Measurements from ENCODE around the gene GARIN5B. TPM values are rescaled to one million over a fixed set of nuclear protein-coding genes. Genes with fewer than 3 reads are reported as not detected.

Gene GARIN5B
- total and polyA plus RNA-seq, 2 of the 8 experiments (the other 6 are each of a cell fraction or from before 2014, with no cell fraction given) = 0.03 TPM; not detected in 1

GRCh38 chr19:55311797-55312196 is 51.3 kb downstream of the GARIN5B start:
- Histone ChIP-seq H3K23me2 (ENCODE audit: low read depth, low read length) (no peaks in the 10 kb centered on the region), H3K18ac (ENCODE audit: extremely low read depth, low read length) (no peak overlapping the region), H4K91ac (replicated peaks; ENCODE audit: insufficient read length, low read length) (no peak overlapping the region), H3K79me1 (ENCODE audit: low read depth, low read length) (no peaks in the 10 kb centered on the region), H2BK5ac (ENCODE audit: low read depth, low read length) (no peak overlapping the region), H3K27me3 (replicated peaks in 1 of 4; ENCODE audit: control insufficient read depth in 3 of 4, extremely low read depth in 1 of 4, insufficient read depth in 3 of 4, low read length in 3 of 4) (no peaks in the 10 kb centered on the region), H3K4me1 (replicated peaks in 1 of 4; ENCODE audit: control insufficient read depth in 3 of 4, insufficient read depth in 4 of 4, low read length in 3 of 4) (no peaks in the 10 kb centered on the region), H4K8ac (ENCODE audit: extremely low read depth, insufficient read depth, low read length) (no peak overlapping the region), H4K20me1 (replicated peaks in 1 of 2; ENCODE audit: control insufficient read depth in 1 of 2, insufficient read depth in 2 of 2, low read length in 2 of 2) (no peaks in the 10 kb centered on the region), H3K4me3 (ENCODE audit: extremely low read depth in 1 of 4, insufficient read depth in 2 of 4, low read depth in 3 of 4, low read length in 4 of 4) (no peak overlapping the region), H3K27ac (ENCODE audit: low read depth, low read length) (no peak overlapping the region), H3K23ac (ENCODE audit: insufficient read length) (no peak overlapping the region), H3K79me2 (ENCODE audit: control insufficient read depth in 1 of 2, insufficient read depth in 2 of 2, low read length in 2 of 2) (no peaks in the 10 kb centered on the region), H2AK5ac (ENCODE audit: low read depth, low read length) (no peak overlapping the region), H2AFZ (ENCODE audit: low read length) (no peak overlapping the region), H3K9me3 (ENCODE audit: insufficient read depth in 2 of 2, low read depth in 1 of 2, low read length in 1 of 2) (no peaks in the 10 kb centered on the region), H3K9ac (replicated peaks in 1 of 4; ENCODE audit: extremely low read depth in 1 of 4, low read depth in 3 of 4, low read length in 3 of 4) (no peak overlapping the region), H2BK120ac (replicated peaks; ENCODE audit: low read depth, low read length) (no peak overlapping the region), H4K5ac (ENCODE audit: insufficient read length, low read depth, low read length) (no peak overlapping the region), H2BK20ac (ENCODE audit: low read length) (no peak overlapping the region), H2BK12ac (ENCODE audit: low read depth, low read length) (no peak overlapping the region), H2BK15ac (ENCODE audit: low read length) (no peak overlapping the region), H3K56ac (replicated peaks; ENCODE audit: insufficient read length, low read depth, low read length) (no peak overlapping the region), H3K4ac (replicated peaks; ENCODE audit: insufficient read length, low read depth, low read length) (no peak overlapping the region), H3K36me3 (ENCODE audit: control insufficient read depth in 2 of 4, insufficient read depth in 4 of 4, low read length in 3 of 4) (peaks cover 9 to 22% (median 18%) of the 10 kb centered on the region in 4 experiments), H3K14ac (ENCODE audit: insufficient read length) (no peak overlapping the region), H3K4me2 (ENCODE audit: insufficient read depth in 1 of 2, low read depth in 2 of 2, low read length in 2 of 2) (no peak overlapping the region)
- POLR2A ChIA-PET (ENCODE audit: partially characterized antibody) = interaction anchor here (0.9 to 4.4 kb wide), 9 partner anchors 10 to 87 kb away, joined by 3 to 32 read pairs (median 5); partner anchors contain the start of genes RPL28 and TMEM238
- TF ChIP-seq POLR2AphosphoS5 (IDR thresholded peaks at IDR 0.05; ENCODE audit: low read depth, low read length) (0 out of 2 replicates have a peak, but pooled peaks have one; percentile 1), RBBP5 (IDR thresholded peaks at IDR 0.05; ENCODE audit: borderline replicate concordance, low read depth, low read length) (no peak)
- 93% methylated on average over 9 of the region's 18 CpGs; no CpG with 5 or more reads in 1 of the 2 experiments for WGBS, 2 experiments (ENCODE audit: extremely low coverage in 1 of 2, insufficient coverage in 1 of 2, insufficient read length in 1 of 2, insufficient replicate concordance in 2 of 2, low coverage in 1 of 2, low lambda C conversion rate in 2 of 2, missing lambda C conversion rate in 1 of 2)
- FAIRE-seq = no peak
- CTCF ChIA-PET (ENCODE audit: partially characterized antibody) = interaction anchor here (0.6 to 5.1 kb wide), 7 partner anchors 10 to 52 kb away, joined by 3 to 33 read pairs (median 4); no protein-coding TSS in a partner anchor
- DNase-seq (ENCODE audit: low read depth in 1 of 2, low spot score in 2 of 2) = no peak

Data from H1 (cell line).